Measurements from ENCODE around the gene ALX4. TPM values are rescaled to one million over a fixed set of nuclear protein-coding genes. Genes with fewer than 3 reads are reported as not detected.

Gene ALX4
- total and polyA plus RNA-seq, 2 experiments from 2014 or later, result not detected

- no peak for DNase-seq (ENCODE audit: low spot score)
- Histone ChIP-seq H3K27ac (ENCODE audit: low read depth) (no peak overlapping the region), H4K20me1 (replicated peaks; ENCODE audit: insufficient read depth) (no peaks in the 10 kb centered on the region; the same call in none of the 2 replicates), H3K4me1 (ENCODE audit: insufficient read depth) (peaks cover 30% of the 10 kb centered on the region), H3K9me2 (ENCODE audit: insufficient read depth) (no peaks in the 10 kb centered on the region), H3K4me2 (peak overlapping the region; percentile 72), H3F3A (replicated peaks; ENCODE audit: low read depth) (no peaks in the 10 kb centered on the region), H2AFZ (no peak overlapping the region), H3K79me2 (replicated peaks; ENCODE audit: insufficient read depth) (no peaks in the 10 kb centered on the region), H3K27me3 (ENCODE audit: insufficient read depth) (peaks cover 80% of the 10 kb centered on the region), H3K4me3 (peak overlapping the region; percentile 43), H3K36me3 (ENCODE audit: insufficient read depth) (no peaks in the 10 kb centered on the region)
- Mint-ChIP-seq H3K4me3 (peak overlapping the region; percentile 40), H3K27ac (no peak overlapping the region), H3K4me1 (peaks cover 38% of the 10 kb centered on the region), H3K27me3 (ENCODE audit: insufficient read depth, low read depth, poor library complexity) (peaks cover 74% of the 10 kb centered on the region), H3K36me3 (ENCODE audit: low read depth) (no peaks in the 10 kb centered on the region), H3K9me3 (no peaks in the 10 kb centered on the region)
- peak; percentile 14 for ATAC-seq
- TF ChIP-seq CREB1 (CRISPR knock-in tag; IDR thresholded peaks at IDR 0.05; ENCODE audit: low read depth) (0 out of 2 replicates have a peak, but pooled peaks have one; percentile 11), EZH2phosphoT487 (IDR thresholded peaks at IDR 0.05; ENCODE audit: unreplicated experiment) (no peak)
Observed at GRCh38 chr11:44335052-44335760, 25.3 kb upstream of the ALX4 start.

GRCh38 chr11:44334356-44335004 lies 24.5 kb upstream of the ALX4 start:
- no peaks in the 10 kb centered on the region; the same call in none of the 2 replicates for H4K20me1 ChIP-seq (replicated peaks; ENCODE audit: insufficient read depth)
- peak overlapping the region; percentile 43 for H3K4me3 ChIP-seq
- Mint-ChIP-seq H3K9me3 (no peaks in the 10 kb centered on the region), H3K4me1 (peaks cover 38% of the 10 kb centered on the region), H3K4me3 (peak overlapping the region; percentile 40), H3K36me3 (ENCODE audit: low read depth) (no peaks in the 10 kb centered on the region), H3K27ac (no peak overlapping the region), H3K27me3 (ENCODE audit: insufficient read depth, low read depth, poor library complexity) (peaks cover 72% of the 10 kb centered on the region)
- H3K4me1 ChIP-seq (ENCODE audit: insufficient read depth), result peaks cover 30% of the 10 kb centered on the region
- no peaks in the 10 kb centered on the region for H3K36me3 ChIP-seq (ENCODE audit: insufficient read depth)
- H3F3A ChIP-seq (replicated peaks; ENCODE audit: low read depth), result no peaks in the 10 kb centered on the region
- peaks cover 84% of the 10 kb centered on the region for H3K27me3 ChIP-seq (ENCODE audit: insufficient read depth)
- no peak for TF ChIP-seq POLR2AphosphoS5 (IDR thresholded peaks at IDR 0.05; ENCODE audit: low read depth)
- no peak for TF ChIP-seq JUNB (IDR thresholded peaks at IDR 0.05; ENCODE audit: unreplicated experiment)
- no peak for TF ChIP-seq STAT1 (IDR thresholded peaks at IDR 0.05; ENCODE audit: unreplicated experiment)
- H3K4me2 ChIP-seq, result peak overlapping the region; percentile 72
- H2AFZ ChIP-seq, result no peak overlapping the region
- DNase-seq (ENCODE audit: low spot score), result peak; percentile 75
- ATAC-seq, result peak; percentile 73
- no peak overlapping the region for H3K27ac ChIP-seq (ENCODE audit: low read depth)
- no peaks in the 10 kb centered on the region for H3K9me2 ChIP-seq (ENCODE audit: insufficient read depth)
- H3K79me2 ChIP-seq (replicated peaks; ENCODE audit: insufficient read depth), result no peaks in the 10 kb centered on the region

- Histone ChIP-seq H3K79me2 (replicated peaks; ENCODE audit: insufficient read depth) (no peaks in the 10 kb centered on the region), H3K27me3 (ENCODE audit: insufficient read depth) (peaks cover 89% of the 10 kb centered on the region), H3K27ac (ENCODE audit: low read depth) (no peak overlapping the region), H3K4me3 (no peak overlapping the region), H3K4me1 (ENCODE audit: insufficient read depth) (peaks cover 20% of the 10 kb centered on the region), H3F3A (replicated peaks; ENCODE audit: low read depth) (no peaks in the 10 kb centered on the region), H3K4me2 (no peak overlapping the region), H2AFZ (no peak overlapping the region), H3K9me2 (ENCODE audit: insufficient read depth) (no peaks in the 10 kb centered on the region), H3K36me3 (ENCODE audit: insufficient read depth) (no peaks in the 10 kb centered on the region), H4K20me1 (replicated peaks; ENCODE audit: insufficient read depth) (no peaks in the 10 kb centered on the region; the same call in none of the 2 replicates)
- Mint-ChIP-seq H3K27me3 (ENCODE audit: insufficient read depth, low read depth, poor library complexity) (peaks cover 65% of the 10 kb centered on the region), H3K27ac (no peak overlapping the region), H3K4me1 (peaks cover 30% of the 10 kb centered on the region), H3K4me3 (no peak overlapping the region), H3K9me3 (no peaks in the 10 kb centered on the region), H3K36me3 (ENCODE audit: low read depth) (no peaks in the 10 kb centered on the region)
- DNase-seq (ENCODE audit: low spot score), result no peak
- ATAC-seq, result no peak
- no peak for TF ChIP-seq EZH2 (IDR thresholded peaks at IDR 0.05; ENCODE audit: low read depth, unreplicated experiment)
- no peak for TF ChIP-seq ZNF114 (CRISPR knock-in tag; IDR thresholded peaks at IDR 0.05)
- no peak for TF ChIP-seq JUNB (IDR thresholded peaks at IDR 0.05; ENCODE audit: unreplicated experiment)
- no peak for TF ChIP-seq ZNF331 (CRISPR knock-in tag; IDR thresholded peaks at IDR 0.05; ENCODE audit: low read depth)
- TF ChIP-seq EZH2phosphoT487 (IDR thresholded peaks at IDR 0.05; ENCODE audit: unreplicated experiment), result no peak
- TF ChIP-seq CTCF (conservative IDR thresholded peaks at IDR 0.05; ENCODE audit: low read depth in 2 of 2), result no peak
- TF ChIP-seq POLR2AphosphoS5 (IDR thresholded peaks at IDR 0.05; ENCODE audit: low read depth), result no peak
Observed at GRCh38 chr11:44333271-44334218, 23.6 kb upstream of the ALX4 start.

Measured in GM23338 (cell line).